DMS53 (cell line): ENCODE data around the gene MED10.

ENCODE experiments used
- DNase-seq: peaks from one replicate; lab custom pipeline; 2025; lab: John Stamatoyannopoulos, UW

Gene MED10

GRCh38 chr5:6348476-6349000 is 29.8 kb downstream of the MED10 start:
- no peak for DNase-seq

DNA sequence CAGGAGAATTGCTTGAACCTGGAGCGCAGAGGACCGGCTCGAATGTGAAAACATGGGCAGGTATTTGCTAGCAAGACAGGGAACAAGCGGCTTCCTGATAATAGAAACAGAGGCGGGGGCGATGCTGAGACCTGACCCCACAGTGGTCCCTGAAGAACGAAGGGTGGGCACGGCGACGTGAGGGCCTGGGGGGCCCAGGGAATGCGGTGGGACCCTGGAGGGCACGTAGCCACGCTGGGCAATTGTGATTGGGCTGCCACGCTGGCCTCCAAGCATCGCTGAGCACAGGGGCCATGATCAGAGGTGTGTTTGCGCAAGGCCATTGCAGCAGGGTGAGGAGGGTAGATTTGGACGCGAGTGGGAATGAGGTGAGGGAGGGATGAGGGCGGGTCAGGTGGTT is 30.7 kb downstream of the MED10 start:
- no peak for DNase-seq

GRCh38 chr5:6347165-6347564 is 31.2 kb downstream of the MED10 start:
- no peak for DNase-seq

GRCh38 chr5:6344593-6344989 is 33.8 kb downstream of the MED10 start:
- DNase-seq = no peak

GRCh38 chr5:6343951-6344592 is 34.3 kb downstream of the MED10 start:
- DNase-seq = no peak

- no peak for DNase-seq
Observed at GRCh38 chr5:6342689-6343315, 35.5 kb downstream of the MED10 start.

DNA sequence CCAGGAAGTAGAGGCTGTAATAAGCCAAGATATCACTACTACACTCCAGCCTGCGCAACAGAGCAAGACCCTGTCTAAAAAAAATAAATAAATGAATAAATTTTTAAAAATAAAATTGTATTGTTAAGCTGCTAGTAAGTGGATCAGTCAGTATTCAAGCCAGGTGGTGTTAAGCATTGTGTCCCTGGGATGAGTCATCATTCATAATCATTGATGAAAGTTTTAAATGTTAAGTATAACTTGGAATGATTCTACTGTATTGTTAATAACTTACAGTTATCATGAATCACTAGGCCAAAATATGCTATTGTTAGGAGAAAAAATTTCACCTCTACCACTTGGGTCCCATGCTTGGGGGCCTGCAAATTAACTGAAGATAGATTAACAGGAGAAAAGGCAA is 38.2 kb downstream of the MED10 start:
- DNase-seq = no peak

- DNase-seq = no peak
Observed at GRCh38 chr5:6338871-6339270, 39.5 kb downstream of the MED10 start.

DNA sequence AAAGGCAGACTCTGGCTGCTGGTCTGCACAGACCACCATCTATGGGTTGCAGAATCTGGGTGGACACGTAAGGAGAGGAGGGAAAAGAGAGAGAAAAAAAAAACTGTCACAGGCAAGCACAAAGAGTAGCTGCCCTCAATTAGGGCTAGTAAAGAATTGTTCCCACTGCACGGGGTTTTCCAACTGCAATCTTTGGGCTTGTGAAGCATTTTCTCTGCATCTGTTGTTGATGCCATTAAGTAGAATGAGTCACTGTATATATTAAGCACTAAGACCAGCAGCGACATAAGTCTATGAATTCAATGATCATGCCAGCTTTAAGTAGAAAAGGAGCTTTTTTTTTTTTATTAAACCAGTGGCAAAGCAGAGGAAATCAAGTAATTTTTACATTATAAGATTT is 40.2 kb downstream of the MED10 start:
- no peak for DNase-seq

- DNase-seq = no peak
Observed at GRCh38 chr5:6333182-6333905, 45.0 kb downstream of the MED10 start.

DNA sequence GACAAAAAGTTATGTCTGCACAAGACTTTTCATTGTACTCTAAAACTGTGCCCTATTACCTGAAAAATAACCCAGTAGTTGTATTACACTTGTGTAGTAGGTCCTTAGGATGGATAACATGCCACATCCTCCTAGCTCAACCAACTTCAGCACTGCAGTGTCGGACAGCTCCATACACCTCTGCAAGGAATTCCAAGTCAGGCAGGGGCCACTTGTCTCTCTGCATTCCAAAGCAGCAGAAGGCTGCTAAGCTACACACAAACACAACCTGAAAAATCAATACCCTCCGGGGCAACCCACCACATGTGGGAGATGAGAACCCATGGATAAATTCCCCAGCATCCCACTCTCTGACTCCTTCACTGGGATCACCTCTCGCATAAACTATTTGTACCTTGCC is 50.2 kb downstream of the MED10 start:
- peak; percentile 40 for DNase-seq

- no peak for DNase-seq
Observed at GRCh38 chr5:6326776-6327175, 51.6 kb downstream of the MED10 start.

- DNase-seq = no peak
Observed at GRCh38 chr5:6322163-6322713, 56.1 kb downstream of the MED10 start.
